Mesendoderm (in vitro differentiated cells): ENCODE results near the gene SLPI.

Experiments used
- DNase-seq: peaks from one replicate; pipeline ENCODE4 v3.0.0; 2013
- H2AK5ac ChIP-seq: 2 replicates; pipeline ENCODE4 v1.6.1; 2013; ENCODE audit warnings: low read length, inconsistent platforms
- H2BK120ac ChIP-seq: 2 replicates; pipeline ENCODE4 v1.6.1; 2013; ENCODE audit warnings: low read depth, mild to moderate bottlenecking, low read length, moderate library complexity, mixed read lengths
- H2BK15ac ChIP-seq: replicated peaks from 2 replicates; pipeline ENCODE4 v1.6.1; 2013; ENCODE audit warnings: low read depth, mild to moderate bottlenecking, moderate library complexity
- H2BK5ac ChIP-seq: 2 replicates; pipeline ENCODE4 v1.6.1; 2013; ENCODE audit warnings: low read length, inconsistent platforms
- H3K18ac ChIP-seq: 2 replicates; pipeline ENCODE4 v1.6.1; 2013; ENCODE audit warnings: mild to moderate bottlenecking, low read length, mixed read lengths
- H3K23ac ChIP-seq: one replicate; pipeline ENCODE4 v1.6.1; 2013; ENCODE audit warnings: low read length
- H3K27ac ChIP-seq: 2 replicates; pipeline ENCODE4 v1.5.1; 2013; ENCODE audit warnings: low read depth, mild to moderate bottlenecking, inconsistent platforms, low read length, moderate library complexity
- H3K27me3 ChIP-seq: 2 replicates; pipeline ENCODE4 v1.6.1; 2013; ENCODE audit warnings: low read length, control low read depth, mild to moderate bottlenecking, inconsistent platforms; ENCODE audit not compliant: insufficient read depth, poor library complexity
- H3K36me3 ChIP-seq: 2 replicates; pipeline ENCODE4 v1.6.1; 2013; ENCODE audit warnings: low read length, inconsistent platforms; ENCODE audit not compliant: control insufficient read depth, insufficient read depth
- H3K4ac ChIP-seq: one replicate; pipeline ENCODE4 v1.6.1; 2013; ENCODE audit warnings: low read depth, mild to moderate bottlenecking, low read length, moderate library complexity
- H3K4me1 ChIP-seq: 2 replicates; pipeline ENCODE4 v1.6.1; 2013; ENCODE audit warnings: low read depth, low read length, inconsistent platforms; ENCODE audit not compliant: control insufficient read depth
- H3K4me2 ChIP-seq: 2 replicates; pipeline ENCODE4 v1.6.1; 2013; ENCODE audit warnings: low read length
- H3K4me3 ChIP-seq: 2 replicates; pipeline ENCODE4 v1.5.1; 2013; ENCODE audit warnings: mild to moderate bottlenecking, low read length
- H3K56ac ChIP-seq: one replicate; pipeline ENCODE4 v1.6.1; 2013; ENCODE audit warnings: low read length
- H3K79me1 ChIP-seq: 2 replicates; pipeline ENCODE4 v1.6.1; 2013; ENCODE audit warnings: low read length, inconsistent platforms
- H3K79me2 ChIP-seq: 2 replicates; pipeline ENCODE4 v1.6.1; 2013; ENCODE audit warnings: mild to moderate bottlenecking, low read length; ENCODE audit not compliant: control insufficient read depth, insufficient read depth
- H3K9ac ChIP-seq: 2 replicates; pipeline ENCODE4 v1.6.1; 2013; ENCODE audit warnings: low read length, inconsistent platforms
- H4K5ac ChIP-seq: one replicate; pipeline ENCODE4 v1.6.1; 2013; ENCODE audit warnings: low read length
- H4K8ac ChIP-seq: one replicate; pipeline ENCODE4 v1.6.1; 2013; ENCODE audit warnings: low read depth, mild to moderate bottlenecking, control low read depth, low read length, moderate library complexity
- WGBS: extraction: QIAGEN DNeasy Blood & Tissue Kit; methylation state at CpG from one replicate; pipeline ENCODE4 v1.1.7; 2013; ENCODE audit warnings: low lambda C conversion rate, missing lambda C conversion rate; ENCODE audit not compliant: insufficient coverage; ENCODE audit errors: extremely low coverage; 5-methylcytosine and 5-hydroxymethylcytosine counted together

Gene SLPI

DNA sequence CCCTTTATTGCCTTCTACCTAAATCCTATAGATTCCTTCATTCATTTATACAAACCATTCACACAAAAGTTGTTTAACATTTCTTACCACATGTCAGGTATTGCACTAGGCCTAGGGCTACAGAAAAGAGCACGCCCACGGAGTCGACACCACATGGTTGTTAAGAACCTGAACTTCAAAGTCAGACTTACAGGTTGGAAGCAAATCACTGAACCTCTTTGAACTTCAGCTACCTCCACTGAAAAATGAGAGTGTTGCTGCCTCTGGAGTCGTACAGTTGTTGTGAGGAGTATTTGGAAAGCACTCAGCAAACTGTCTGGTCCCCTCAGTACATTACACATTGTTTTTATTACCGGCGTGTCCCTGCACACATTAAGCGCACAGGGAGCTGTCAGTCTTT is 3.3 kb upstream of the SLPI start:
- H2BK15ac ChIP-seq: no peak overlapping the region
- no peaks in the 10 kb centered on the region for H3K27me3 ChIP-seq
- H3K36me3 ChIP-seq: no peaks in the 10 kb centered on the region
- no peak for DNase-seq
- H3K4ac ChIP-seq: no peak overlapping the region
- no peak overlapping the region for H2BK120ac ChIP-seq
- no peak overlapping the region for H3K9ac ChIP-seq
- no peaks in the 10 kb centered on the region for H3K79me1 ChIP-seq
- no CpG with 5 or more reads among the region's 7 CpGs for WGBS
- H3K18ac ChIP-seq: no peak overlapping the region
- H3K79me2 ChIP-seq: no peaks in the 10 kb centered on the region
- H3K56ac ChIP-seq: no peak overlapping the region
- H3K4me1 ChIP-seq: peaks cover 7% of the 10 kb centered on the region
- no peak overlapping the region for H4K5ac ChIP-seq
- H3K23ac ChIP-seq: no peak overlapping the region
- H3K27ac ChIP-seq: no peak overlapping the region
- H3K4me3 ChIP-seq: no peak overlapping the region
- H3K4me2 ChIP-seq: no peak overlapping the region
- no peak overlapping the region for H4K8ac ChIP-seq
- H2AK5ac ChIP-seq: no peak overlapping the region
- H2BK5ac ChIP-seq: no peak overlapping the region

DNA sequence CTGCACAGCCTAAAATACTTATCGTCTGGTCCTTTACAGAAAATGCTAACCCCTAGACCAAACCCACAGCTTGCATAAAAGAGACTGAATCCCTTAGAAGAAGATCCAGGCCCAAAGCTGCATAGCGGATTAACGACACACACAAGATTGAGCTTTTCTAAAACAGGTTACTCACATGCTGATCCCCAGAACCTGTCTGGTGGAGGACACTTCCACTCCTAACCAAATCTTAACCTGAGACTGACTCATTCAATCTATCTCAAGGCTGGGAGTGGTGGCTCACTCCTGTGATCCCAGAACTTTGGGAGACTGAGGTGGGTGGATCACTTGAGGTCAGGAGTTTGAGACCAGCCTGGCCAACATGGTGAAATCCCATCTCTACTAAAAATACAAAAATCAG is 2.8 kb upstream of the SLPI start:
- Histone ChIP-seq H3K23ac (no peak overlapping the region), H3K4ac (no peak overlapping the region), H3K4me1 (peaks cover 7% of the 10 kb centered on the region), H3K27me3 (no peaks in the 10 kb centered on the region), H3K4me2 (no peak overlapping the region), H4K5ac (no peak overlapping the region), H2BK120ac (no peak overlapping the region), H3K56ac (no peak overlapping the region), H4K8ac (no peak overlapping the region), H2BK5ac (no peak overlapping the region), H3K4me3 (no peak overlapping the region), H3K36me3 (no peaks in the 10 kb centered on the region), H2AK5ac (no peak overlapping the region), H2BK15ac (no peak overlapping the region), H3K79me2 (no peaks in the 10 kb centered on the region), H3K79me1 (no peaks in the 10 kb centered on the region), H3K27ac (no peak overlapping the region), H3K18ac (no peak overlapping the region), H3K9ac (no peak overlapping the region)
- WGBS: no CpG with 5 or more reads among the region's 3 CpGs
- no peak for DNase-seq

- H3K4me1 ChIP-seq: peaks cover 7% of the 10 kb centered on the region
- WGBS: no CpG with 5 or more reads among the region's 4 CpGs
Observed at GRCh38 chr20:45253261-45253660, 1.1 kb downstream of the SLPI start.

DNA sequence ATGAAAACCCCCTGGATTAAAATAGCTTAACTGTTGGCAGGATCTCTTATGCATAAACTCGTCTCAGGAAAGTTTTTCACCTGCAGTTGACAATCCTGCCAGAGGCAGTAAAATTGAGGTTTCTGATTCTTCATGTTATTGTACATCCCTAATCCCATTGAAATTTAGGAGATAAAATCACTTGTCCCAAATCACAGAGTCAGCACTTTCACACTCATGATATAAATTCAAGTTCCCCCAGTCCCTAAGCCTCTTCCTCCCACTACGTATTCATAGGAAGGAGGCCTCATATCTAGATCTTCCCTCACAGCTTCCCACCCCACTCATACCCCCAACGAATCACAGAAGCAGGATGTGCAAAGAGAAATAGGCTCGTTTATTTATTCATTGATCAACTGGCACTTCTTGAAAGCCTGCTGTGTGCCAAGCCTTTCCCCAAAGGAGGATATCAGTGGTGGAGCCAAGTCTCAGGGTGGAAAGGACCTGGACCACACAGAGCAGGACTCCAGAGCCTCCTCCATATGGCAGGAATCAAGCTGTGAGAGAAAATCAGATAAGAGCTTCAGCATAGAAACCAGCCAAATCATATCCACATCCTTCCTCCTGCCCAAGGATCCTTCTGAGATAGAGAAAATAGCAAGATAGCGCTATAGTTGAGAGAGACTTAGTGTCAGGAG is 2.3 kb downstream of the SLPI start:
- Histone ChIP-seq H2BK120ac (no peak overlapping the region), H3K9ac (no peak overlapping the region), H3K79me1 (no peaks in the 10 kb centered on the region), H3K4me1 (peaks cover 7% of the 10 kb centered on the region), H4K5ac (no peak overlapping the region), H2BK15ac (no peak overlapping the region), H3K4ac (no peak overlapping the region), H3K4me2 (no peak overlapping the region), H3K23ac (no peak overlapping the region), H2AK5ac (no peak overlapping the region), H3K18ac (no peak overlapping the region), H3K27ac (no peak overlapping the region), H3K36me3 (no peaks in the 10 kb centered on the region), H3K56ac (no peak overlapping the region), H3K27me3 (no peaks in the 10 kb centered on the region), H3K79me2 (no peaks in the 10 kb centered on the region), H3K4me3 (no peak overlapping the region), H2BK5ac (no peak overlapping the region), H4K8ac (no peak overlapping the region)
- peak; percentile 78 for DNase-seq
- WGBS: no CpG with 5 or more reads among the region's 5 CpGs

More at GRCh38 chr20:45253261-45253660, 1.1 kb downstream of the SLPI start:
- Histone ChIP-seq H3K4me3 (no peak overlapping the region), H2BK15ac (no peak overlapping the region), H3K27ac (no peak overlapping the region), H3K4me2 (no peak overlapping the region), H4K5ac (no peak overlapping the region), H2BK5ac (no peak overlapping the region), H3K9ac (no peak overlapping the region), H3K36me3 (no peaks in the 10 kb centered on the region), H3K56ac (peak overlapping the region; percentile 47), H3K4ac (no peak overlapping the region), H2BK120ac (no peak overlapping the region), H2AK5ac (no peak overlapping the region), H3K18ac (no peak overlapping the region), H3K23ac (no peak overlapping the region), H3K27me3 (no peaks in the 10 kb centered on the region), H4K8ac (no peak overlapping the region), H3K79me2 (no peaks in the 10 kb centered on the region), H3K79me1 (no peaks in the 10 kb centered on the region)
- no peak for DNase-seq

DNA sequence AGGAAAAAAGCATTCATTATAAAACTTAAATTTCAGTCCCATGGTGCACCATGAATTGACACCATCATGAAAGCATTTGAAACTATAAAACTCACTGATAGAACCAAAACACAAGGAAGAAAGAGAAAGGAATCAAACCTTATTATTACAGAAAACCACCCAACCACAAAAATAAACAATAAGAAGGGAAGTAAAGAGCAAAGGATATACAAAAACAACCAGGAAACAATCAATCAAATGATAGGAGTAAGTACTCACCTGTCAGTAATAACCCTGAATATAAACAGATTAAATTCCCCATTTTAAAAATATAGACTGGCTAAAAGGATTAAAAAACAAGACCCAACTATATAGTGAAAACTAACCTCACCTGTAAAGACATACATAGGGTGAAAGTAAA is 5.8 kb downstream of the SLPI start:
- Histone ChIP-seq H3K27ac (no peak overlapping the region), H3K4me2 (no peak overlapping the region), H3K9ac (no peak overlapping the region), H3K27me3 (no peaks in the 10 kb centered on the region), H3K56ac (no peak overlapping the region), H3K4me3 (no peak overlapping the region), H3K36me3 (no peaks in the 10 kb centered on the region), H2BK15ac (no peak overlapping the region), H3K4me1 (no peaks in the 10 kb centered on the region), H3K23ac (no peak overlapping the region), H4K8ac (no peak overlapping the region), H3K79me2 (no peaks in the 10 kb centered on the region), H3K18ac (no peak overlapping the region), H2BK120ac (no peak overlapping the region), H3K79me1 (no peaks in the 10 kb centered on the region), H3K4ac (no peak overlapping the region), H4K5ac (no peak overlapping the region), H2AK5ac (no peak overlapping the region), H2BK5ac (no peak overlapping the region)
- no peak for DNase-seq

DNA sequence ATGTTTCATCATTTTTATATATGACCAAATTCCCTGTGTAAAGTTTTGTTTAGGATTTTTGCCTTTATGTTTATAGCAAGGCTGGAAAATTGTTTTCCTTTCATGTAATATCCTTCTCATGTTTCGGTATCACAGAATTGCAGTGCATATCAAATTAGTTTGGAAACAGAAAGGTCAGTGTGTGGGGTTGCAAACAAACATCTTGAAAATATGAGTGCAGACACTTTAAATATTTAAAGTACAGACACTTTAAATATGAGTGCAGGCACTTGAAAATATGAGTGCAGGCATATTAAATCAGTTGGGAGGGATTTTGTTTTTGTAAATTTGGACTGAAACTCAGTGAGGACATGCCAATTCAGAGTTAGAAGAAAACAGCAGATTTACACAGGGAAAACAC is 6.5 kb downstream of the SLPI start:
- H3K4ac ChIP-seq: no peak overlapping the region
- H3K9ac ChIP-seq: no peak overlapping the region
- H2BK5ac ChIP-seq: no peak overlapping the region
- no CpG with 5 or more reads among the region's 1 CpG for WGBS
- no peaks in the 10 kb centered on the region for H3K36me3 ChIP-seq
- no peak overlapping the region for H2BK120ac ChIP-seq
- DNase-seq: no peak
- H3K4me2 ChIP-seq: no peak overlapping the region
- H3K27ac ChIP-seq: no peak overlapping the region
- no peak overlapping the region for H3K4me3 ChIP-seq
- H3K79me2 ChIP-seq: no peaks in the 10 kb centered on the region
- no peak overlapping the region for H3K56ac ChIP-seq
- H3K4me1 ChIP-seq: no peaks in the 10 kb centered on the region
- H3K79me1 ChIP-seq: no peaks in the 10 kb centered on the region
- H3K18ac ChIP-seq: no peak overlapping the region
- H4K8ac ChIP-seq: no peak overlapping the region
- H3K23ac ChIP-seq: no peak overlapping the region
- H2BK15ac ChIP-seq: no peak overlapping the region
- H4K5ac ChIP-seq: no peak overlapping the region
- H3K27me3 ChIP-seq: no peaks in the 10 kb centered on the region
- H2AK5ac ChIP-seq: no peak overlapping the region
